ENCODE data around the gene SYNC.
"Not testable (repeated sequence)": the region's sequence is repeated elsewhere in the genome, so short reads cannot be mapped to it uniquely, and the experiment has no call there.

The SYNC gene

DNA sequence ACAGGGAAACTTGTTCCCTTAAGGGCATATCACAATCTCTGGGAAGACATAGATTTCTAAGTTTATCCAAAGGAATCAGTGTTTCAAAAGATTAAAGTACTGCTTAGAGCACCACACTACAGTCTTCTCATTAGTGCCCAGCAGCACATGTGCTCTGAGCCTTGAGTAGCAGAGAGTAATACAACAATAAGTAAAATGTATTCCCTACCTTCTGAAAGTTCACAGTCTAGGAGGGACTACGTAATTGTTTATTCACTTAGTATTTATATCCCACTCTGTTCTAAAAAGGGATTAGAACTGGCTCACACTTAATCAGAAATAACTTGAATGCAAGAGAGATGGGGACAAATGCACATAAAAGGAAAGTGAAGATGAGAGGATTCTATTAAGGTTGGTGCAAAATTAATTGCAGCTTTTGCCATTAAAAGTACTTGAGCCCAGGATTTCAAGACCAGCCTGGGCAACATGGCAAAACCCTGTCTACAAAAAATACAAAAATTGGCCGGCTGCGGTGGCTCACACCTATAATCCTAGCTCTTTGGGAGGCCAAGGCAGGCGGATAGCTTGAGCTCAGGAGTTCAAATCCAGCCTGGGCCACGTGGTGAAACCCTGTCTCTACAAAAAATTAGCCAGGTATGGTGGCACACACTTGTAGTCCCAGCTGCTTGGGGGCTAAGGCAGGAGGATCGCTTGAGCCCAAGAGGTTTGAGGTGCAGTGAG is 9.0 kb downstream of the SYNC start:
- DNase-seq = no peak

DNA sequence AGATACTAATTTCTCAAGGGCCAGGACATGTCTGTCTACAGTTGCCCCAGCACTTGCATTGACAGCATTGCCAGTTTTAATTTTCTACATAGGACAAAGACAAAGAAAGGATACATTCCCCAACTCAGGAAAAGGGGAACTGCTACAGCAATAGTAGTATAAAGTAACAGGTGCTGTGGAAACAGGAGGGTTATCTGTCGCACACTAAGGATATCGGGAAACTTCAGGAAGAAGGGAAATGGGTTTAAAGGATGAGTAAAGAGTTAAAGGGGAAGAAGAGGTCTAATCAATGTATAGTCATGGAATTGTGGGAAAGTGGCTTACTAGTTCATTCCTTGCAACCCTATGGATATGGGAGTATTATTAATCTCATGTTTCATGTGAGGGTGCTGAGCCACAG is 16.2 kb downstream of the SYNC start:
- no peak for DNase-seq

DNA sequence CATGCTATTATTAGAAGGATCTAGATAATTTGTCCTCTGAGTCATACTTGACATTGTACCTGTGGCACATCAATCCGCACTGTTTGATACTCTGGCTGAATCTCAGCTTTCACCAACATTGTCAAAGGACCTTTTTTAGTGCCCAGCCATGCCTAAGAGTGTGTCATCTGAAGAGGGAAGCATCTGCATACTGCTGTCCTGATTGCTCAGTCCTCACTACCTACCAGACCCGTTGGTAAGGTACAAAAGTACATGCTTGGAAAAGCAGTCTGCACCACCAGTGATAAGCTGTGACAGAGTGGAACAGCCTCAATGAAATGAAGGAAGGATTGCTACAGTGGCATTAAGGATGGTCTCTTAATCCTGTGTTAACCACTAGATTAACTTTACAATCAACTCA is 17.1 kb downstream of the SYNC start:
- no peak for DNase-seq

DNA sequence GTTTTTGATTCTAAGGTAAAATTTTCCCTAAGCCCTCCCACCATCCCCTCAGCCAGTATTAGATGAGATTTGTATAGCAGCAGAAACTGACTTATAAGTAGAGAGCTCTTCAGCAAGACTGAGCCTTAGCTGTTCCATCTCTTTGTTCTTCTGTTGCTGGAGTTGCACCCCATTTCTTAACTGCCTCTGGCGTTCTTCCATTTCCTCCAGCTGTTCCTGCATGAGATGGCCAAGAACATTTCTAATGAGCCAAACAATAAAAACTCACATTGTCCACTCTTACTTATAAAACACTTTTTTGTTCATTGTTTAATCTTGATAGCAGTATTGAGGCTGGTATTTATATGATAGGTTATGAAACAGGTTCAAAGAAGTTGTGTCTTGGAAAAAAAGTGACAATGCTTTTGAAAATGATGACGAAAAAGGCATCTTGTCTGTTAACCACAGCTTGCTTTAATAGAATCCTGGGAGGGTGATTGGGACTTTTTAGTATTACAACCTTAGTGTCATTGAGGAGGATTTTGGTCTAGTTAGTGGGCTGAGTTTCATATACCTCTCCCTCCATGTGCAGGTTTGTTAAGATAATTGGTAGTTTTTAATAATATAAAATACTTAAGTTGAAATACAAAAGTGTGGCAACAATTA is 18.3 kb downstream of the SYNC start:
- DNase-seq = peak; percentile 15

DNA sequence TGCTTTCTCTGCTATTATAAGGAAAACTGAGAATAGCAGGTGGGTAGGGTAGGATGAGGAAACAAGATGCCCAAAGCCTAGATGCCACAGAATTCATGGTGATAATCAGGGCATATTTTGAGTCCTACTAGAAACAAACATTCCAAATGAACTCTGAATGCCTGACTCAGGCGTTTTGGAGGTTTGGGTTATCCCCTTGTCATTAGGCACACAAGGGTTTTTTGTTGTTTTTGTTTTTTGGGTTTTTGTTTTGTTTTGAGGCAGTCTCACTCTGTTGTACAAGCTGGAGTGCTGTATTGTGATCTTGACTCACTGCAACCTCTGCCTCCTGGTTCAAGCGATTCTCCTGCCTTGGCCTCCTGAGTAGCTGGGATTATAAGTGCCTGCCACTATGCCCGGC is 19.2 kb downstream of the SYNC start:
- no peak for DNase-seq

DNA sequence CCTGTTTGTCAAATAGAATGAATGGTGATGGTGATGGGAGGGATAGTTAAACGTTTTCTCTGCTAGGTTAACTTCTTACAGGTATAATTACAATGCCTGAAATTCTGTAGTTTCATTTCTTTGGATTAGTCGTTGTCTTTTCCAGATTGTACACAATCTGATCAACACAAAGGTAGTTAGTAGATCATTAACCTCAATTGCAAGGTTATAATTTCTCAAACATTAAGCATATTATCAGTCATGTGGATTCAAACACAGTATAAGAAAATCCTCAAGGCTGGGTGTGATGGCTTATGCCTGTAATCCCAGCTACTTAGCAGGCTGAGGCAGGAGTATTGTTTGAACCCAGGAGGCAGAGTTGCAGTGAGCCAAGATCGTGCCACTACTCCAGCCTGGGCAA is 20.6 kb downstream of the SYNC start:
- no peak for DNase-seq

DNA sequence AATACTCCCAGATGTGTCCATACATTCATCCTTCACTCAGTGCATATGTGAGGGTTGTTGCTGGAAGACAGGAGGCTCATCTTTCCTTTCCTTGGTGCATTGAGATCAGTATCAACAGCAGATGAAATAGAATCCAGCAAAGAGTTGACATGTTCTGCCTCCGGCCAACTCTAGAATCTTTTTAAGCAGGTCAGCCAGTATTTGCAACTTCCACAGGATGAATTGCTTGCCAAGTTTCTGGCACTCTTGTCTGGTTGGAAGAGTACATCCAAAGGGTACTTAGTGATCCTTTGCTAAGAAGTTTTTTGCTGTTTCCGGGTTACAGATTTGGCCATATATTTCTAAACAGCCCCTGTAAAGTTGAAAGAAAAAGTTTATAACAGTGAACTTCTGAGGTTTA is 21.1 kb downstream of the SYNC start:
- DNase-seq = no peak

DNA sequence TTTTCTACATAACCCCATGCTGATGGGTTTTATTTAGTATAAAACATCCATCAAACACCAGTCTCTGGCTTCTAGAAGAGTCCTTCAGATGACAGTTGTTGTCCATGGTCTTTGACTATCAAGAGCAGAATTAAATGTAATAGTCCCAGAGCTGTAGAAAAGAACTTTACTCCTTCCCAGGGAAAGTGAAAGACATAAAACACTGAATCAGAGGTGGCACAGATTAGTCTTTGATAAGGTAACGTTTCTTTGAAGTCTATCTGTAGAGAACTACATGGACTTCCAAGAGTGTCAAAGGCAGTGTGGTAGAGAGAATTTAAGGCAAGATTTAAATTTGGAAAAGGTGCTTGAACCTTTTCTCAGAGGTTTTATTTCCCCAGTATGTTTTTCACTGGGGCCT is 21.9 kb downstream of the SYNC start:
- no peak for DNase-seq

DNA sequence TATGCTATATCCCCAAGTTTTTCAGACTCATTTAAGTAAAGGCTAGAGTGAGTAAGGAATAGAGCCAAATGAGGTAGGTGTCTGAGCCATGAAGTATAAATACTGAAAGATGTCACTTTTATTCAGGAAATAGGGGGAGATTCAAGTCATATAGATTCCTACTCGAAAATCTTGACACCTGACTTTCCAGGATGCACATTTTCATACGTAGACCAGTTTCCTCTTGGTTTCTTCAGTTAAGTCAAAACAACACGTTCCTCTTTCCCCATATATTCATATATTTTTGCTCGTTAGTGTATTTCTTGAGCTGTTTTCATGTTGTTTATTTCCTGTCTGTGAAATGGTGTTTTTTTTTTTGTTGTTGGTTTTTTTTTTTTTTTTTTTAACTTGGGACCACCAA is 22.6 kb downstream of the SYNC start:
- not testable (repeated sequence) for DNase-seq

DNA sequence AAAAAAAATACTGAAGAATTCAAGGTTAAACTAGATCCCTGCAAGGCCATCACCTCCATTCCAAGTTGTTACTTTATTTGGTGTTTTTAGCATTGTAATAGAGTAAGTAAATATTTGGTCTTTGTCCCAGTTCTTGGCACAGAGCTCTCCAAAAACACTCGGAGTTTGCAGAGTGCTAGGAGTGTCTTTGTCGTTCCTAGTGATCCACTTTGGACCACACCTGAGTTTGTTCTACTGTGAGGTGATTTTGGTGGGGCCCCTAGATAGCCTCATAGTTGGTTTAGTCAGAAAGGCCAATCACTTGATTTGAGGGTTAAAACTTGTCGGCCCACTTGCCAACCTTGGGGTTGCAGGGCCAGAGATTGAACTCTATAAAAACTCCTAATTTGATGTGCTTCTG is 25.6 kb downstream of the SYNC start:
- DNase-seq = no peak

DNA sequence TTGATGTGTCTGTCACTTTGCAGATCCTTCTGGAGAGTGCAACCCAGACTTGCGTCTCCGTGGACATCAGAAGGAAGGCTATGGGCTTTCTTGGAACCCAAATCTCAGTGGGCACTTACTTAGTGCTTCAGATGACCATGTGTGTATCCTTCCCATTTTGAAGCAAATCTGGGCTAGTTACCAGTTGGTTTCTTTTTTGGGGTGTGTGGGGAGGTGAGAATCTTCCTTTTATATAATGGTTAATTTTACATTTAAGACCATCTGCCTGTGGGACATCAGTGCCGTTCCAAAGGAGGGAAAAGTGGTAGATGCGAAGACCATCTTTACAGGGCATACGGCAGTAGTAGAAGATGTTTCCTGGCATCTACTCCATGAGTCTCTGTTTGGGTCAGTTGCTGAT is 33.9 kb downstream of the SYNC start:
- DNase-seq = not testable (repeated sequence)

DNA sequence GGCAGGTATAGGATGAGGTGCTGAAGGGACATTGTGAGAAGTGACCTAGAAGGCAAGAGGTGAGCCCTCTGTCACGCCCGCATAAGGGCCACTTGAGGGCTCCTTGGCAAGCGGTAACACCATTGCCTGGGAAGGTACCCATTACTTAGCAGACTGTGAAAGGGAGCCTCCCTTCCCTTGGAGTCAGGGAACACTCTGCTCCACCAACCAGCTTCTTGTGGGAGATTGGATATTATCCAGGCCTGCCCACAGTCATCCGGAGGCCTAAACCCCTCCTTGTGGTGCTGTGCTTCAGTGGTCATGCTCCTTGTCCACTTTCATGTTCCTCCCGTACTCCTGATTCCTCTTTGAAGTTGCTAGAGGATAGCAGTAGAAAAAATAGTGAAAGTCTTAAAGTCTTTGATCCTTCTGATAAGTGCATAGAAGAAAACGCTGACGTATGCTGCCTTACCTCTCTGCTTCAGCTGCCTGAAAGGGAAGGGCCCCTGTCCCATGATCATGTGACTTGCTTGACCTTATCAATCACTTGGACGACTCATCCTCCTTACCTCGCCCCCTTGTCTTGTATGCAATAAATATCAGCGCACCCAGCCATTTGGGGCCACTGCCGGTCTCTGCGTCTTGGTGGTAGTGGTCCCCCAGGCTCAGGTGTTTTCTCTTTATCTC is 35.5 kb downstream of the SYNC start:
- DNase-seq = peak; percentile 41

DNA sequence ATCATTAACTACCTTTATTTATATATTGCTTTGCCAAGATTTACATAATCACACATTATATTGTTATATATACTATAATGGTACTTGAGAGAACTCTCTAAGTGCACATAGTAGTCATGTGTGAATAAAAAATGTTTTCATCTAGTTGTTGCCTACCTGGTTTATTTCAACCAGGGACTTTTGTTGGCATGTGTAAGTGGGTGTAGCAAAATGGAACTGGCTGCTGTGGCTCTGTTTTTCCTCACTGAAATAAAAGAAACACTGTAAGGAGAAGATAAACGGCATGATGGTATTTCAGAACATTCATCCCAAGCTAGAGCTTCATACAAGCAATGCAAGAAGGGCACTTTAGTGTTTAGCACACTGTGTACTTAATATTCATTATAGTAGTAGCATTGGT is 36.7 kb downstream of the SYNC start:
- DNase-seq = no peak

DNA sequence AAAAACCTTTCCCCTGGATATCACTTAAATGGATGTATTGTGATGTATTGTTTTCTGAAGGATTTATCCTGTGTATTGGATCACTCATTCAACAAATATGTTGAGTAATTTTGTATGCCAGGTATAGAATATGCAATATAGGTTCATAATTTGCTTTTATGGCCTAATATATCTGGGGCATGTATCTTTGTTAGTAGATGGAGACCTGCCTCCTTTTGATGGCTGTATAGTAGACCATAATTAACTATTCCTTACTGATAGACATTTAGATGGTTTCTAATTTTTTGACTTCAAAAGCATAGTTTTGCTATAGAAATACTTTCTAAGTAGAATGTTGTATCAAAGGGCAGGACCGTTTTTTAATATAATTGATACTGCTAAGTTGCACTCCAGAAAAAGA is 43.0 kb downstream of the SYNC start:
- no peak for DNase-seq

DNA sequence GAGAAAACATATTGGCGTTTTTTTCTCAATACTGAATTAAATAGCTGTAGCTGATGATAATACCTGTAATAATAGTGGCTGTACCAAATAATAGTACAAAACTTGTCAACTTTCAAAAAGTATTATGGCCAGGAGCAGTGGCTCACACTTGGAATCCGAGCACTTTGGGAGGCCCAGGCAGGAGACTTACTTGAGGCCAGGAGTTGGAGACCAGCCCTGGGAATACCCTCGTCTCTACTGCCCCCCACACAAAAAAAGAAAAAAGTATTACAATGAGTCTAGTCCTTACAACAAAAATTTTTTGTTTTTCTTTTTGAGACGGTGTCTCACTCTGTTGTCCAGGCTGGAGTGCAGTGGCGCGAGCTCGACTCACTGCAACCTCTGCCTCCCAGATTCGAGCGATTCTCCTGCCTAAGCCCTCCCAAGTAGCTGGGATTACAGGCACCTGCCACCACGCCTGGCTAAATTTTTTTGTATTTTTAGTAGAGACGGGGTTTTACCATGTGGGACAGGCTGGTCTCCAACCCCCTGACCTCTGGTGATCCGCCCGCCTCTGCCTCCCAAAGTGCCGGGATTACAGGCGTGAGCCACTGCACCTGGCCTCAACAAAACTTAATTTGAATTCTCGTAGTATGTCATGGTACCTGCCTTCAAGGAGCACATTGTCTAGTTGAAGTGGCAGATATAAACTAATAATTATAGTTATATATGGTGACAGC is 50.2 kb downstream of the SYNC start:
- DNase-seq = no peak

DNA sequence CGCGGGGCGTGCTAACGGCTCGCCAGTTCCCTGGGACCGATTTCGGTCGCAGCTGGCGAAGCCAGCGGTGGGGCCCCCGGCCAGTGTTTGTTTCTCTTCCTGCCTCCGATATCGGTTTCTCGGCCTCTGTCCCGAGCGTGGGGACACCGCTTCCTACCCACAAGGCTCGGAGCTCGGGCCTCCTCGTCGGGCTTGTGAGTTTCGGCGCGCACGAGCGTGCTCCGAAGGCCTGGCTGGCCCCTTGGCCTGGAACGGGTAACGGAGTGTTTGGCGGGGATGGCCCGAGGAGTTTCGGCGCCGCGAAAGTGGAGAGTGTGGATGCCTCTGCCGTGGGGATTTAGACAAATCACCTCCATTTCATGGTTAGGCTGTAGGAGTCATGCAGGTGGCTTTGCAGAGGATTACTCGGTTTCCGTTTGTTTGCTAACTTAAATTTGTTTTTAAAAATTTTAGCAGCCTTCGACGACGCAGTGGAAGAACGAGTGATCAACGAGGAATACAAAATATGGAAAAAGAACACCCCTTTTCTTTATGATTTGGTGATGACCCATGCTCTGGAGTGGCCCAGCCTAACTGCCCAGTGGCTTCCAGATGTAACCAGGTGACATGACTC is 51.0 kb downstream of the SYNC start:
- peak; percentile 16 for DNase-seq

DNA sequence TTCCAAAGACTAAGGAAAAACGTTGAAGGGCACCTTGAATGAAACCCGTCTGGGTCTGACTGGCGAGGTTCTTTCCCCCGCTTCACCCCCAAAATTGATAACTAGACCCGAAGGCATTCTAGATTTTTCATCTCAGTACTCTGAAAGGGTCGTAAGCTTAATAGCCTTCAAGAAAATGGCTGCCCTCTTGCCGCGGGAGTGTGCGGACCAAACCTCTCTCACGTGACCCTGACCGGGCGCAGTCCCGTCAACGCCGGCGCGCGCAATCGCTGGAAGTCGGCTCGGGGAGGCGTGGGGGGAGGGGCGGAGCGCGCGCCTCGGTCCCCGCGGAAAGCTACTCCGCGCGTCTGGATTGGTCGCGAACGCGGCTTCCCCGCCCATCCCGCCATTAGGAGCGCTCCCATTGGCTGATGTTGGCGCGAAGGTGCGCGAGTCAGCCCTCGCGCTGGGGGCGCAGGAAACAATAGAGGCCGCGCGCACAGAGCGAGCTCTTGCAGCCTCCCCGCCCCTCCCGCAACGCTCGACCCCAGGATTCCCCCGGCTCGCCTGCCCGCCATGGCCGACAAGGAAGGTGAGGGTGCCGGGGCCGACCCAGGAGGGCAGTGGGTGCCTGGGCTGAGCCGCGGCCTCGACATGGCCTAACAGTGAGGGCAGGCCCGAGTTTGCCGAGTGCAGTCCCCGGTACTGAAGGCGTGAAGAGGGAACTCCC is 51.7 kb downstream of the SYNC start, which contains the start of gene RBBP4:
RBBP4 (plus strand) TSS at position 457 of the 709 bp plus-strand sequence; CDS start at position 556, 99 bp downstream.
- peak; percentile 96 for DNase-seq

DNA sequence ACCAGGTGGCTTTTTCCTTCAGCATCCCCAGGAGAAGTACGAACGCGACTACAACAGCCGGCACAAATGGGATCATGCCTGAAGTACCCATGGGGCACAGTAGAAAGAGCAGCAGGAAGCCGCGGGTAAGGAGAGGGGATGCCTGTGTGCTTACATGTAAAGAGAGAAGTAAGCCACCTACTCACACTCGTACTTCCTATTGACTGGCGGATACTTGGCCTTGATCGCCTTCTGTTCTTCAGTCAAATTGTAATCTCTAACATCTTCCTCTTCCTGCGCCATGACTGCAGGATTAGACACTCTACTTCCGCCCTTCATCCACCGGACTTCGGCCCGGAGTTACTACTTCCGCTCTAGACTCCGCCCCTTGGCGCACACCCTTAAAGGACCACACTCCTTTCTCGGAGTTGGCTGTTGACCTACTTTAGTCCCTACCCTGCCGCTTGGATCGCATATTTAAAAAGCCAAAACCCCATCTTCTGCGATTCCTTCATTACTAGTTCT is 52.3 kb downstream of the SYNC start, which contains the start of gene ZBTB8OS:
ZBTB8OS (minus strand) TSS at position 303 of the 504 bp plus-strand sequence; CDS start at position 282, 21 bp downstream.
- DNase-seq = peak; percentile 86

DNA sequence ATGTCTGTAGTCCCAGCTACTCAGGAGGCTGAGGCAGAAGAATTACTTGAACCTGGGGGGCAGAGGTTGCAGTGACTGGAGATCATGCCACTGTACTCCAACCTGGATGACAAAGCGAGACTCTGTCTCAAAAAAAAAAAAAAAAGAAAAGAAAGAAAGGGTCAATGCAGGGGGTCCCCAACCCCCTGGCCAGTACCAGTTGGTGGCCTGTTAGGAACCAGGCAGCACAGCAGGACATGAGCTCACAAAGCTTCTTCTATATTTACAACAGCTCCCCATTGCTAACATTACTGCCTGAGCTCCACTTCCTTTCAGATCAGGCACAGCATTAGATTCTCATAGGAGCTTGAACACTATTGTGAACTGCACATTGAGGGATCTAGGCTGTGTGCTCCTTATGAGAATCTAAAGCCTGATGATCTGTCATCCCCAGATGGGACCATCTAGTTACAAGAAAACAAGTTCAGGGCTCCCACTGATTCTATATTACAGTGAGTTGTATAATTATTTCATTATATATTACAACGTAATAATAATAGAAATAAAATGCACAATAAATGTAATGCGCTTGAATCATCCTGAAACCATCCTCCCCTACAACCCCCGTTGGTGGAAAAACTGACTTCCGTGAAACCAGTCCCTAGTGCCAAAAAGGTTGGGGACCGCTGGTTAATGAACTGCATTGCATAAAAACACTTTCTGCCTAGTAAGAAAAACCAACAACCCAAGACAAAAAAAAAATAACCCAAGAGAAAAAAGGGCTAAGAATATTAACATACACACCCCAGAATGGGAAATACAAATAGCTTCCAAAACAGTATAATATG is 55.0 kb downstream of the SYNC start:
- DNase-seq = no peak

DNA sequence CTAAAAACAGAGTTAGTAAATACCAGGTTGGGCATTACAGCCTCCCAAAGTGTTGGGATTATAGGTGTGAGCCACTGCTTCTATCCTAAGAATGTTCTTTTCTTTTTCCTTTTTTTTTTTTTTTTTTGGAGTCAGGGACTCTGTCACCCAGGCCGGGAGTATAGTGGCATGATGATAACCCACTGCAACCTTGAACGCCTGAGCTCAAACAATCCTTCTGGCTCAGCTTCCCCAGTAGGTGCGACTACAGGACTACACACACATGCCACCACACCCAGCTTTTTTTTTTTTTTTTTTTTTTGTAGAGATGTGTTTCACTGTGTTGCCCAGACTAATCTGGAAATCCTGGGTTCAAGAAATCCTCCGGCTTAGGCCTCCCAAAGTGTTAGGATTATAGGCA is 58.1 kb downstream of the SYNC start:
- no peak for DNase-seq

DNA sequence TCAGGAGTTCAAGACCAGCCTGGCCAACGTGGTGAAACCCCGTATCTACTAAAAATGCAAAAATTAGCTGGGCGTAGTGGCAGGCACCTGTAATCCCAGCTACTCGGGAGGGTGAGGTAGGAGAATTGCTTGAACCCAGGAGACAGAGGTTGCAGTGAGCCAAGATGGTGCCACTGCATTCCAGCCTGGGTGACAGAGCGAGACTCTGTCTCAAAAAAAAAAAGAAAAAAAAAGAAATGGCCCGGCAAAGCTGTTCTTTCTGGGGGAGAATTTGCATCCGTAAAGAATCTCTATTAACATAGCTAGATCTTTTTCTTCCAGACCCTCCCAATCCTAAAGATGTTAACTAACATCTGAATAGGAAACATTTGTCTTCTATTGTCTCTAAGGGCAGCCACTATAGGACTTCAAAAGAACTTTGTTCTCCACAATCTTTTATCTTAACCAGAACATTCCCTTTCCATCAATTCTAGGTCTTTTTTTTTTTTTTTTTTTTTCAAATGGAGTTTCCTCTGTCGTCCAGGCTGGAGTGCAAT is 60.2 kb downstream of the SYNC start:
- DNase-seq = not testable (repeated sequence)
